HL-60 (cell line): ENCODE measurements around the gene HDAC9.

Source experiments
- DNase-seq, 2 experiments: peaks; one replicate each; pipeline ENCODE4 v3.0.0-alpha.2; 2010 to 2020; ENCODE audit warnings: low read depth in 1 of 2, low spot score in 1 of 2
- H3K27ac ChIP-seq: fragments of 250-450 bp; sonication (Bioruptor Pico); replicated peaks from 2 replicates; pipeline ENCODE4 v1.5.1; 2020; ENCODE audit warnings: mild to moderate bottlenecking, moderate library complexity
- H3K27me3 ChIP-seq: fragments of 250-450 bp; sonication (Bioruptor Pico); 2 replicates; pipeline ENCODE4 v1.5.1; 2021; ENCODE audit warnings: mild to moderate bottlenecking, moderate library complexity; ENCODE audit not compliant: insufficient read depth, poor library complexity, severe bottlenecking
- H3K4me3 ChIP-seq: replicated peaks from 2 replicates; pipeline ENCODE4 v1.5.1; 2011; ENCODE audit warnings: mild to moderate bottlenecking, control low read depth, low read length; ENCODE audit not compliant: insufficient read depth
- CTCF ChIP-seq: IDR thresholded peaks from one replicate; pipeline ENCODE4 v1.5.1; 2011; ENCODE audit warnings: low read length, control low read depth, inconsistent platforms; ENCODE audit not compliant: insufficient read depth
- GABPA ChIP-seq: IDR thresholded peaks from 2 replicates; pipeline ENCODE4 v1.6.1; 2012; ENCODE audit warnings: low read depth
- POLR2AphosphoS5 ChIP-seq: IDR thresholded peaks from 2 replicates; pipeline ENCODE4 v1.6.1; 2012; ENCODE audit warnings: low read depth
- REST ChIP-seq: IDR thresholded peaks from 2 replicates; pipeline ENCODE4 v1.6.1; 2012; ENCODE audit warnings: low read depth; ENCODE audit not compliant: insufficient replicate concordance
- SPI1 ChIP-seq: IDR thresholded peaks from 2 replicates; pipeline ENCODE4 v1.6.1; 2012; ENCODE audit warnings: low read depth, mild to moderate bottlenecking, borderline replicate concordance

HDAC9 gene

GRCh38 chr7:19011212-19011611 is 515.7 kb downstream of the HDAC9 start:
- Histone ChIP-seq H3K27ac (no peak overlapping the region), H3K4me3 (no peak overlapping the region), H3K27me3 (no peaks in the 10 kb centered on the region)
- TF ChIP-seq SPI1 (no peak), CTCF (no peak), REST (no peak), GABPA (no peak), POLR2AphosphoS5 (no peak)
- no peak for DNase-seq

- no peak overlapping the region for H3K4me3 ChIP-seq
- TF ChIP-seq GABPA (no peak), REST (no peak)
- H3K27me3 ChIP-seq, result no peaks in the 10 kb centered on the region
- DNase-seq, result no peak
- no peak overlapping the region for H3K27ac ChIP-seq
These were observed 519.5 kb downstream of the HDAC9 start for GRCh38 chr7:19015098-19015497.

GRCh38 chr7:19016140-19016539 is 520.6 kb downstream of the HDAC9 start:
- DNase-seq, result no peak

More at GRCh38 chr7:19016140-19016539, 520.6 kb downstream of the HDAC9 start:
- H3K27ac ChIP-seq, result no peak overlapping the region
- H3K4me3 ChIP-seq, result no peak overlapping the region
- H3K27me3 ChIP-seq, result no peaks in the 10 kb centered on the region
- no peak for TF ChIP-seq GABPA
- TF ChIP-seq POLR2AphosphoS5, result no peak
- TF ChIP-seq REST, result no peak
- TF ChIP-seq SPI1, result no peak
- TF ChIP-seq CTCF, result no peak
